H9 (cell line): Measurements from ENCODE around the gene PF4V1. TPM values are rescaled to one million over a fixed set of nuclear protein-coding genes. Genes with fewer than 3 reads are reported as not detected.

Source experiments
- DNase-seq: peaks from one replicate; pipeline ENCODE4 v3.0.0-alpha.2; 2017
- H2AFZ ChIP-seq: one replicate; pipeline ENCODE4 v1.6.1; 2013; ENCODE audit warnings: mild to moderate bottlenecking, low read length, control low read depth, moderate library complexity
- H2AK5ac ChIP-seq: 2 replicates; pipeline ENCODE4 v1.6.1; 2013; ENCODE audit warnings: low read length, control low read depth, mixed read lengths; ENCODE audit not compliant: insufficient read length
- H2BK120ac ChIP-seq: one replicate; pipeline ENCODE4 v1.6.1; 2013; ENCODE audit warnings: low read depth, mild to moderate bottlenecking, low read length, control low read depth, inconsistent platforms; ENCODE audit not compliant: poor library complexity, severe bottlenecking
- H2BK12ac ChIP-seq: 2 replicates; pipeline ENCODE4 v1.6.1; 2013; ENCODE audit warnings: low read length, control low read depth, mixed read lengths, low read depth; ENCODE audit not compliant: insufficient read length
- H2BK15ac ChIP-seq: 2 replicates; pipeline ENCODE4 v1.6.1; 2013; ENCODE audit warnings: low read depth, low read length, control low read depth
- H2BK20ac ChIP-seq: one replicate; pipeline ENCODE4 v1.6.1; 2013; ENCODE audit warnings: low read depth, mild to moderate bottlenecking, low read length, control low read depth, inconsistent platforms; ENCODE audit not compliant: poor library complexity, severe bottlenecking
- H2BK5ac ChIP-seq: 2 replicates; pipeline ENCODE4 v1.6.1; 2013; ENCODE audit warnings: low read length, control low read depth, mixed read lengths; ENCODE audit not compliant: insufficient read length
- H3K14ac ChIP-seq: 2 replicates; pipeline ENCODE4 v1.6.1; 2013; ENCODE audit warnings: low read length, control low read depth; ENCODE audit not compliant: insufficient read depth
- H3K18ac ChIP-seq: 2 replicates; pipeline ENCODE4 v1.6.1; 2013; ENCODE audit warnings: low read depth, mild to moderate bottlenecking, mixed read lengths, low read length, control low read depth; ENCODE audit not compliant: insufficient read length
- H3K23ac ChIP-seq: 2 replicates; pipeline ENCODE4 v1.6.1; 2013; ENCODE audit warnings: low read length, control low read depth, mixed read lengths, low read depth; ENCODE audit not compliant: insufficient read length
- H3K23me2 ChIP-seq: 2 replicates; pipeline ENCODE4 v1.6.1; 2013; ENCODE audit warnings: low read depth, mild to moderate bottlenecking, mixed read lengths, low read length, control low read depth; ENCODE audit not compliant: insufficient read length, poor library complexity, severe bottlenecking
- H3K27ac ChIP-seq: 2 replicates; pipeline ENCODE4 v1.5.1; 2013; ENCODE audit warnings: low read length, control low read depth, mixed read lengths, low read depth; ENCODE audit not compliant: insufficient read length
- H3K27me3 ChIP-seq: 2 replicates; pipeline ENCODE4 v1.6.1; 2013; ENCODE audit warnings: low read length, control low read depth, inconsistent platforms; ENCODE audit not compliant: insufficient read depth
- H3K4ac ChIP-seq: 2 replicates; pipeline ENCODE4 v1.6.1; 2013; ENCODE audit warnings: low read depth, mild to moderate bottlenecking, control low read depth, inconsistent platforms, low read length, moderate library complexity
- H3K4me1 ChIP-seq: 2 replicates; pipeline ENCODE4 v1.6.1; 2013; ENCODE audit warnings: low read length, control low read depth, inconsistent platforms; ENCODE audit not compliant: insufficient read depth
- H3K4me2 ChIP-seq: 2 replicates; pipeline ENCODE4 v1.6.1; 2013; ENCODE audit warnings: low read length, control low read depth, mixed read lengths; ENCODE audit not compliant: insufficient read length, insufficient read depth
- H3K56ac ChIP-seq: 2 replicates; pipeline ENCODE4 v1.6.1; 2013; ENCODE audit warnings: low read depth, mild to moderate bottlenecking, mixed read lengths, low read length, control low read depth; ENCODE audit not compliant: insufficient read length
- H3K79me1 ChIP-seq: 2 replicates; pipeline ENCODE4 v1.6.1; 2013; ENCODE audit warnings: low read depth, mild to moderate bottlenecking, moderate library complexity, low read length, control low read depth, inconsistent platforms; ENCODE audit not compliant: insufficient read depth, poor library complexity, severe bottlenecking
- H3K79me2 ChIP-seq: 2 replicates; pipeline ENCODE4 v1.6.1; 2013; ENCODE audit warnings: low read length, control low read depth, inconsistent platforms; ENCODE audit not compliant: insufficient read depth
- H3K9ac ChIP-seq: 2 replicates; pipeline ENCODE4 v1.6.1; 2013; ENCODE audit warnings: low read length, control low read depth, mixed read lengths; ENCODE audit not compliant: insufficient read length; ENCODE audit errors: extremely low read depth
- H3K9me3 ChIP-seq: one replicate; pipeline ENCODE4 v1.6.1; 2013; ENCODE audit warnings: low read depth, low read length, inconsistent platforms; ENCODE audit not compliant: control insufficient read depth
- H3T11ph ChIP-seq: one replicate; pipeline ENCODE4 v1.6.1; 2013; ENCODE audit warnings: mild to moderate bottlenecking, low read length, control low read depth, inconsistent platforms
- H4K20me1 ChIP-seq: one replicate; pipeline ENCODE4 v1.6.1; 2013; ENCODE audit not compliant: control insufficient read depth, insufficient read length, insufficient read depth
- H4K5ac ChIP-seq: 2 replicates; pipeline ENCODE4 v1.6.1; 2013; ENCODE audit warnings: low read depth, mild to moderate bottlenecking, mixed read lengths, low read length, control low read depth; ENCODE audit not compliant: insufficient read length
- H4K8ac ChIP-seq: replicated peaks from 2 replicates; pipeline ENCODE4 v1.6.1; 2013; ENCODE audit warnings: low read length, control low read depth, mixed read lengths, low read depth; ENCODE audit not compliant: insufficient read length
- H4K91ac ChIP-seq: 2 replicates; pipeline ENCODE4 v1.6.1; 2013; ENCODE audit warnings: low read depth, mild to moderate bottlenecking, moderate library complexity, mixed read lengths, low read length, control low read depth; ENCODE audit not compliant: insufficient read length
- H3K27ac Mint-ChIP-seq, 3 experiments: 2 replicates in 2 of 3; 3 replicates in 1 of 3; pipeline ENCODE4 v1.8.0; 2020 to 2021; ENCODE audit warnings: mixed read lengths in 3 of 3, mild to moderate bottlenecking in 1 of 3, moderate library complexity in 1 of 3
- H3K27me3 Mint-ChIP-seq: 2 replicates; pipeline ENCODE4 v1.8.0; 2021; ENCODE audit warnings: low read depth, mild to moderate bottlenecking, moderate library complexity, mixed read lengths
- H3K36me3 Mint-ChIP-seq, 3 experiments: 2 replicates in 2 of 3; 3 replicates in 1 of 3; pipeline ENCODE4 v1.8.0; 2020 to 2021; ENCODE audit warnings: low read depth in 3 of 3, mixed read lengths in 3 of 3; ENCODE audit not compliant: insufficient read depth in 1 of 3
- H3K4me1 Mint-ChIP-seq, 2 experiments: 2 replicates each; pipeline ENCODE4 v1.8.0; 2020; ENCODE audit warnings: mixed read lengths in 2 of 2
- H3K4me3 Mint-ChIP-seq, 2 experiments: 2 replicates in 1 of 2; 3 replicates in 1 of 2; pipeline ENCODE4 v1.8.0; 2020 to 2021; ENCODE audit warnings: mild to moderate bottlenecking in 2 of 2, mixed read lengths in 2 of 2, moderate library complexity in 1 of 2
- H3K9me3 Mint-ChIP-seq, 2 experiments: 2 replicates in 1 of 2; 3 replicates in 1 of 2; pipeline ENCODE4 v1.8.0; 2020; ENCODE audit warnings: mild to moderate bottlenecking in 2 of 2, mixed read lengths in 2 of 2, moderate library complexity in 1 of 2
- WGBS: extraction: QIAGEN DNeasy Blood & Tissue Kit; methylation state at CpG from one replicate; pipeline ENCODE4 v1.1.7; 2013; ENCODE audit warnings: missing lambda C conversion rate, low lambda C conversion rate, mixed read lengths; ENCODE audit not compliant: insufficient read length; ENCODE audit errors: extremely low coverage; 5-methylcytosine and 5-hydroxymethylcytosine counted together
- total RNA-seq: library from RNA; stranded (reverse); gene quantifications from 2 replicates; pipeline ENCODE4 v1.2.1, GENCODE V29; 2021
- TF ChIP-seq, protein P1 (sequence below): fragments of 200-600 bp; sonication (generic); conservative IDR thresholded peaks from 3 replicates; pipeline ENCODE4 v1.8.0; 2021; ENCODE audit warnings: antibody characterized with exemption, mild to moderate bottlenecking

PF4V1 gene
- total RNA-seq, 1 experiment from 2014 or later, result not detected

DNA sequence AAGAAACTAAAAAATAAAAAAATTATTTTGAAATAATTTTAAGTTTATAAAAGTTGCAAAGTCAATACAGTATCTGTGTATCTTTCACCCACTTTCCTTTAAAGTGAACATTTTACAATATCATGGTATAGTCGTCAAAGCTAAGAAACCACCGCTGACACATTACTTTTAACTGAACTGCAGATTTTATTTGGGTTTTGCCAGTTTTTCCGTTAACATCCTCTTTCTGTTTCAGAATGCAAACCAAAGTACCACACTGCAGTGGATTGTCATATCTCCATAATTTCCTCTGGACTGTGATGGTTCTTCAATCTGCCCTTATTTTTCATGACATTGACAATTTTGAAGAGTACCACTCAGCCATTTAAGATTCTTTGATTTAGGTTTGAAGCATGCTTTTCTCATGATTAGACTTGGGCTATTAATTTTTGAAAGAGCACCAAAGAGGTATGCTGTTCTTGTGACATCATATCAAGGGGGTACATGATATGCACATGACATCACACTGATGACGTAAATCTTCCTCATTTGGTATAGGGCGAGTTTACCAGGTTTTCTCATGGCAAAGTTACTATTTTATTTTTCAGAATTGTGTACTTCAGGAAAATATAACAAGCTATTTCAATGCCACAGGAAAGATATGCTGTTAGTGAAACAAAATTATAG is 12.5 kb downstream of the PF4V1 start:
- Histone ChIP-seq H3K14ac (no peak overlapping the region), H3K79me2 (no peaks in the 10 kb centered on the region), H3T11ph (no peak overlapping the region), H2BK20ac (no peak overlapping the region), H2BK5ac (no peak overlapping the region), H4K5ac (no peak overlapping the region), H3K56ac (no peak overlapping the region), H3K23me2 (peaks cover 12% of the 10 kb centered on the region), H3K9ac (no peak overlapping the region), H3K27me3 (no peaks in the 10 kb centered on the region; the same call in 1 of the 2 replicates), H3K4me2 (no peak overlapping the region), H2BK15ac (no peak overlapping the region), H3K23ac (no peak overlapping the region), H3K18ac (no peak overlapping the region), H3K27ac (no peak overlapping the region), H2AK5ac (no peak overlapping the region), H3K4me1 (0 out of 2 replicates have a peak, but pooled peaks cover 2% of the 10 kb centered on the region), H2AFZ (no peak overlapping the region), H4K20me1 (no peaks in the 10 kb centered on the region), H4K8ac (no peak overlapping the region), H2BK120ac (no peak overlapping the region), H3K79me1 (no peaks in the 10 kb centered on the region), H4K91ac (no peak overlapping the region), H2BK12ac (no peak overlapping the region), H3K9me3 (no peaks in the 10 kb centered on the region), H3K4ac (no peak overlapping the region)
- DNase-seq, result no peak
- no peaks in the 10 kb centered on the region for H3K36me3 Mint-ChIP-seq
- H3K4me3 Mint-ChIP-seq, result no peak overlapping the region
- peaks cover 18 to 21% of the 10 kb centered on the region in 2 experiments for H3K4me1 Mint-ChIP-seq
- WGBS, result no CpG with 5 or more reads among the region's 5 CpGs
- H3K27ac Mint-ChIP-seq, result no peak overlapping the region
- peaks cover 27% of the 10 kb centered on the region for H3K27me3 Mint-ChIP-seq
- H3K9me3 Mint-ChIP-seq, result no peaks in the 10 kb centered on the region; a peak in 1 of 5 replicates
- TF ChIP-seq, protein P1, sequence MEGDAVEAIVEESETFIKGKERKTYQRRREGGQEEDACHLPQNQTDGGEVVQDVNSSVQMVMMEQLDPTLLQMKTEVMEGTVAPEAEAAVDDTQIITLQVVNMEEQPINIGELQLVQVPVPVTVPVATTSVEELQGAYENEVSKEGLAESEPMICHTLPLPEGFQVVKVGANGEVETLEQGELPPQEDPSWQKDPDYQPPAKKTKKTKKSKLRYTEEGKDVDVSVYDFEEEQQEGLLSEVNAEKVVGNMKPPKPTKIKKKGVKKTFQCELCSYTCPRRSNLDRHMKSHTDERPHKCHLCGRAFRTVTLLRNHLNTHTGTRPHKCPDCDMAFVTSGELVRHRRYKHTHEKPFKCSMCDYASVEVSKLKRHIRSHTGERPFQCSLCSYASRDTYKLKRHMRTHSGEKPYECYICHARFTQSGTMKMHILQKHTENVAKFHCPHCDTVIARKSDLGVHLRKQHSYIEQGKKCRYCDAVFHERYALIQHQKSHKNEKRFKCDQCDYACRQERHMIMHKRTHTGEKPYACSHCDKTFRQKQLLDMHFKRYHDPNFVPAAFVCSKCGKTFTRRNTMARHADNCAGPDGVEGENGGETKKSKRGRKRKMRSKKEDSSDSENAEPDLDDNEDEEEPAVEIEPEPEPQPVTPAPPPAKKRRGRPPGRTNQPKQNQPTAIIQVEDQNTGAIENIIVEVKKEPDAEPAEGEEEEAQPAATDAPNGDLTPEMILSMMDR, result no peak
